Loucy (cell line): ENCODE measurements around the gene ARL8B.

Experiments
- EZH2phosphoT487 ChIP-seq: fragments of 200-600 bp; IDR thresholded peaks from 2 replicates; pipeline ENCODE4 v1.6.1; 2018; ENCODE audit warnings: antibody characterized with exemption, mild to moderate bottlenecking, moderate library complexity, borderline replicate concordance
- TF ChIP-seq, protein P1 (sequence below): fragments of 200-600 bp; sonication (generic); conservative IDR thresholded peaks from 2 replicates; pipeline ENCODE4 v1.5.1; 2014; ENCODE audit warnings: mild to moderate bottlenecking, antibody characterized with exemption, low read length

DNA sequence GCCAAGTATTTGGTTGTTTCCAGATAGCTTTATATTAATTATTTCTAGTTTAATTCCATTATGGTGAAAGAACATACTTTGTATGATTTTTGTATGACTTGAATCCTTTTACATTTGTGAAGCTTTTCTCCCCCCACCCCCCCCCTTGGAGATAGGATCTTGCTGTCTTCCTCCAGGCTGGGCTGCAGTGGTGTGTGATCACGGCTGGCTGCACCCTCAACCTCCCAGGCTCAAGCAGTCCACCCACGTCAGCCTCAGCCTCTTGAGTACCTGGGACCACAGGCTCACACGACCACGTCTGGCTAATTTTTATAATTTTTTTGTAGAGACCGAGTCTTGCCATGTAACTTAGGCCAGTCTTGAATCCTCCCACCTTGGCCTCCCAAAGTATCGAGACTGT is 29.5 kb downstream of the ARL8B start:
- TF ChIP-seq, protein P1, sequence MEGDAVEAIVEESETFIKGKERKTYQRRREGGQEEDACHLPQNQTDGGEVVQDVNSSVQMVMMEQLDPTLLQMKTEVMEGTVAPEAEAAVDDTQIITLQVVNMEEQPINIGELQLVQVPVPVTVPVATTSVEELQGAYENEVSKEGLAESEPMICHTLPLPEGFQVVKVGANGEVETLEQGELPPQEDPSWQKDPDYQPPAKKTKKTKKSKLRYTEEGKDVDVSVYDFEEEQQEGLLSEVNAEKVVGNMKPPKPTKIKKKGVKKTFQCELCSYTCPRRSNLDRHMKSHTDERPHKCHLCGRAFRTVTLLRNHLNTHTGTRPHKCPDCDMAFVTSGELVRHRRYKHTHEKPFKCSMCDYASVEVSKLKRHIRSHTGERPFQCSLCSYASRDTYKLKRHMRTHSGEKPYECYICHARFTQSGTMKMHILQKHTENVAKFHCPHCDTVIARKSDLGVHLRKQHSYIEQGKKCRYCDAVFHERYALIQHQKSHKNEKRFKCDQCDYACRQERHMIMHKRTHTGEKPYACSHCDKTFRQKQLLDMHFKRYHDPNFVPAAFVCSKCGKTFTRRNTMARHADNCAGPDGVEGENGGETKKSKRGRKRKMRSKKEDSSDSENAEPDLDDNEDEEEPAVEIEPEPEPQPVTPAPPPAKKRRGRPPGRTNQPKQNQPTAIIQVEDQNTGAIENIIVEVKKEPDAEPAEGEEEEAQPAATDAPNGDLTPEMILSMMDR, result no peak
- TF ChIP-seq EZH2phosphoT487, result no peak
